CD14-positive monocyte (primary cell): Measurements from ENCODE around the gene NPW. TPM values are rescaled to one million over a fixed set of nuclear protein-coding genes. Genes with fewer than 3 reads are reported as not detected.

Experiments used
- DNase-seq, 3 donors: peaks; one replicate each; pipeline ENCODE4 v3.0.0-alpha.2; 2011 to 2022
- H2AFZ ChIP-seq: 2 replicates; pipeline ENCODE4 v1.6.0; 2012; ENCODE audit warnings: mild to moderate bottlenecking, low read depth, low read length, inconsistent platforms; ENCODE audit not compliant: insufficient read depth, poor library complexity, severe bottlenecking
- H3K27ac ChIP-seq, 2 donors: 1 replicate in 1 of 2; 2 replicates in 1 of 2; pipeline ENCODE4 v1.5.1; 2012 to 2013; ENCODE audit warnings: low read length in 2 of 2, control low read depth in 1 of 2, inconsistent platforms in 1 of 2, low read depth in 1 of 2, mild to moderate bottlenecking in 1 of 2
- H3K27me3 ChIP-seq, 2 donors: one replicate each; pipeline versions ENCODE4 v1.6.0 to v1.6.1; 2011 to 2013; ENCODE audit warnings: low read length in 2 of 2; ENCODE audit not compliant: control insufficient read depth in 2 of 2, insufficient read depth in 2 of 2
- H3K36me3 ChIP-seq, 2 donors: replicated peaks in 1 of 2; 1 replicate in 1 of 2; 2 replicates in 1 of 2; pipeline versions ENCODE4 v1.5.1 to v1.6.1; 2012 to 2013; ENCODE audit warnings: low read length in 2 of 2, control low read depth in 1 of 2, inconsistent platforms in 1 of 2, mild to moderate bottlenecking in 1 of 2; ENCODE audit not compliant: insufficient read depth in 2 of 2, control insufficient read depth in 1 of 2
- H3K4me1 ChIP-seq, 2 donors: 1 replicate in 1 of 2; 2 replicates in 1 of 2; pipeline versions ENCODE4 v1.5.1 to v1.6.1; 2012 to 2013; ENCODE audit warnings: low read length in 2 of 2, control low read depth in 1 of 2, inconsistent platforms in 1 of 2, mild to moderate bottlenecking in 1 of 2, moderate library complexity in 1 of 2; ENCODE audit not compliant: insufficient read depth in 2 of 2, control insufficient read depth in 1 of 2
- H3K4me2 ChIP-seq: replicated peaks from 2 replicates; pipeline ENCODE3; 2012; ENCODE audit warnings: low read length, moderate library complexity, mild to moderate bottlenecking; ENCODE audit not compliant: poor library complexity, severe bottlenecking; ENCODE audit errors: extremely low read depth
- H3K4me3 ChIP-seq, 3 experiments: fragments of 200-600 bp in 1 of 3; sonication (generic) in 1 of 3; replicated peaks in 1 of 3; 1 replicate in 2 of 3; 2 replicates in 1 of 3; pipeline ENCODE4 v1.5.1; 2011 to 2013; ENCODE audit warnings: low read length in 3 of 3, mild to moderate bottlenecking in 3 of 3, control low read depth in 2 of 3, low read depth in 2 of 3, inconsistent platforms in 1 of 3, moderate library complexity in 1 of 3
- H3K79me2 ChIP-seq: 2 replicates; pipeline ENCODE4 v1.6.0; 2012; ENCODE audit warnings: mild to moderate bottlenecking, control low read depth, inconsistent platforms, low read length, moderate library complexity; ENCODE audit not compliant: insufficient read depth
- H3K9ac ChIP-seq: 2 replicates; pipeline ENCODE4 v1.6.0; 2017; ENCODE audit warnings: low read length, mild to moderate bottlenecking; ENCODE audit not compliant: insufficient read depth, poor library complexity, severe bottlenecking
- H3K9me3 ChIP-seq, 2 donors: replicated peaks in 1 of 2; 1 replicate in 1 of 2; 2 replicates in 1 of 2; pipeline versions ENCODE4 v1.5.1 to v1.6.1; 2012 to 2013; ENCODE audit warnings: low read length in 2 of 2, control low read depth in 1 of 2; ENCODE audit not compliant: control insufficient read depth in 1 of 2, insufficient read depth in 1 of 2
- H4K20me1 ChIP-seq: 2 replicates; pipeline ENCODE4 v1.6.0; 2012; ENCODE audit warnings: mild to moderate bottlenecking, low read length, control low read depth, moderate library complexity; ENCODE audit not compliant: insufficient read depth
- H3K27ac Mint-ChIP-seq, 7 donors: one replicate each; pipeline ENCODE4 v1.8.0; 2020; ENCODE audit warnings: mild to moderate bottlenecking in 7 of 7, mixed read lengths in 7 of 7, moderate library complexity in 6 of 7, inconsistent platforms in 2 of 7
- H3K27me3 Mint-ChIP-seq, 3 donors: one replicate each; pipeline ENCODE4 v1.8.0; 2021 to 2022; ENCODE audit warnings: low read depth in 3 of 3, mild to moderate bottlenecking in 3 of 3, mixed read lengths in 3 of 3, moderate library complexity in 3 of 3, inconsistent platforms in 1 of 3
- H3K36me3 Mint-ChIP-seq, 2 donors: one replicate each; pipeline ENCODE4 v1.8.0; 2020; ENCODE audit warnings: mixed read lengths in 2 of 2, inconsistent platforms in 1 of 2, mild to moderate bottlenecking in 1 of 2
- H3K4me1 Mint-ChIP-seq: one replicate; pipeline ENCODE4 v1.8.0; 2020; ENCODE audit warnings: mild to moderate bottlenecking, mixed read lengths
- H3K4me3 Mint-ChIP-seq, 2 donors: one replicate each; pipeline ENCODE4 v1.8.0; 2020; ENCODE audit warnings: mild to moderate bottlenecking in 2 of 2, mixed read lengths in 2 of 2, moderate library complexity in 1 of 2
- H3K9me3 Mint-ChIP-seq, 7 donors: one replicate each; pipeline ENCODE4 v1.8.0; 2020 to 2022; ENCODE audit warnings: mixed read lengths in 7 of 7, mild to moderate bottlenecking in 6 of 7, moderate library complexity in 6 of 7, inconsistent platforms in 2 of 7
- WGBS: methylation state at CpG from one replicate; pipeline ENCODE4 v1.1.5; 2013; ENCODE audit warnings: missing lambda C conversion rate; ENCODE audit not compliant: insufficient coverage; 5-methylcytosine and 5-hydroxymethylcytosine counted together
- intact Hi-C, 2 donors: fragments of 100-400 bp; cut with micrococcal nuclease; formaldehyde crosslinking; loops; one replicate each; pipeline versions ENCODE4 v1.15.0 to v1.15.1; 2023
- polyA plus RNA-seq, 3 donors: library from polyadenylated mRNA; depleted of rRNA in 1 of 3; unstranded in 2 of 3; stranded (reverse) in 1 of 3; fragments of 300-500 nt in 2 of 3; fragments of >200 nt in 1 of 3; fragmentation: Illumina TruSeq in 2 of 3; gene quantifications; 1 replicate in 2 of 3; 2 replicates in 1 of 3; pipeline ENCODE4 v1.2.3, GENCODE V29; 2012 to 2021
- TF ChIP-seq, protein P1 (sequence below): fragments of 200-600 bp; IDR thresholded peaks from one replicate; pipeline ENCODE4 v1.8.0; 2022; ENCODE audit warnings: antibody characterized with exemption, mild to moderate bottlenecking

The NPW gene
- polyA plus RNA-seq, 3 donors = not detected

- Mint-ChIP-seq H3K4me3 (no peak overlapping the region), H3K4me1 (peaks cover 1% of the 10 kb centered on the region), H3K9me3 (peaks cover 0 to 3% (median 0%) of the 10 kb centered on the region in 7 donors), H3K27ac (no peak overlapping the region), H3K36me3 (peaks cover 47 to 57% of the 10 kb centered on the region in 2 donors), H3K27me3 (peaks cover 0 to 9% (median 6%) of the 10 kb centered on the region in 3 donors)
- WGBS = 89% methylated on average over 22 of the region's 26 CpGs
- DNase-seq = no peak
- H3K36me3 ChIP-seq = peaks cover 46 to 60% of the 10 kb centered on the region in 2 donors
- H3K79me2 ChIP-seq = no peaks in the 10 kb centered on the region
- no peak overlapping the region for H2AFZ ChIP-seq
- H3K27ac ChIP-seq = no peak overlapping the region
- H3K4me2 ChIP-seq = no peak overlapping the region
- H4K20me1 ChIP-seq = peaks cover 7% of the 10 kb centered on the region
- no peak overlapping the region for H3K4me3 ChIP-seq
- TF ChIP-seq, protein P1, sequence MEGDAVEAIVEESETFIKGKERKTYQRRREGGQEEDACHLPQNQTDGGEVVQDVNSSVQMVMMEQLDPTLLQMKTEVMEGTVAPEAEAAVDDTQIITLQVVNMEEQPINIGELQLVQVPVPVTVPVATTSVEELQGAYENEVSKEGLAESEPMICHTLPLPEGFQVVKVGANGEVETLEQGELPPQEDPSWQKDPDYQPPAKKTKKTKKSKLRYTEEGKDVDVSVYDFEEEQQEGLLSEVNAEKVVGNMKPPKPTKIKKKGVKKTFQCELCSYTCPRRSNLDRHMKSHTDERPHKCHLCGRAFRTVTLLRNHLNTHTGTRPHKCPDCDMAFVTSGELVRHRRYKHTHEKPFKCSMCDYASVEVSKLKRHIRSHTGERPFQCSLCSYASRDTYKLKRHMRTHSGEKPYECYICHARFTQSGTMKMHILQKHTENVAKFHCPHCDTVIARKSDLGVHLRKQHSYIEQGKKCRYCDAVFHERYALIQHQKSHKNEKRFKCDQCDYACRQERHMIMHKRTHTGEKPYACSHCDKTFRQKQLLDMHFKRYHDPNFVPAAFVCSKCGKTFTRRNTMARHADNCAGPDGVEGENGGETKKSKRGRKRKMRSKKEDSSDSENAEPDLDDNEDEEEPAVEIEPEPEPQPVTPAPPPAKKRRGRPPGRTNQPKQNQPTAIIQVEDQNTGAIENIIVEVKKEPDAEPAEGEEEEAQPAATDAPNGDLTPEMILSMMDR = no peak
- intact Hi-C loops = no loop called here
- H3K4me1 ChIP-seq = no peaks in the 10 kb centered on the region
- no peak overlapping the region for H3K9ac ChIP-seq
- H3K27me3 ChIP-seq = no peaks in the 10 kb centered on the region
- H3K9me3 ChIP-seq = peaks cover 0 to 4% of the 10 kb centered on the region in 2 donors
Observed at GRCh38 chr16:1997494-1998359, 21.9 kb upstream of the NPW start.

GRCh38 chr16:1998360-1998835, 21.2 kb upstream of the NPW start:
- intact Hi-C loops = no loop called here
- peaks cover 52 to 67% of the 10 kb centered on the region in 2 donors for H3K36me3 ChIP-seq

More at GRCh38 chr16:1998360-1998835, 21.2 kb upstream of the NPW start:
- Mint-ChIP-seq H3K4me3 (no peak overlapping the region), H3K27ac (no peak overlapping the region), H3K4me1 (peaks cover 1% of the 10 kb centered on the region), H3K27me3 (peaks cover 0 to 4% (median 0%) of the 10 kb centered on the region in 3 donors), H3K36me3 (peaks cover 47 to 59% of the 10 kb centered on the region in 2 donors), H3K9me3 (peaks cover 0 to 1% (median 0%) of the 10 kb centered on the region in 7 donors)
- TF ChIP-seq, protein P1 = no peak
- H3K4me3 ChIP-seq = no peak overlapping the region
- H3K27ac ChIP-seq = no peak overlapping the region
- H3K79me2 ChIP-seq = peaks cover 2% of the 10 kb centered on the region
- no peak overlapping the region for H2AFZ ChIP-seq
- no peaks in the 10 kb centered on the region for H3K27me3 ChIP-seq
- WGBS = 96% methylated on average over 24 of the region's 27 CpGs
- no peaks in the 10 kb centered on the region for H3K4me1 ChIP-seq
- no peak overlapping the region for H3K9ac ChIP-seq
- peaks cover 14% of the 10 kb centered on the region for H4K20me1 ChIP-seq
- no peaks in the 10 kb centered on the region for H3K9me3 ChIP-seq
- H3K4me2 ChIP-seq = no peak overlapping the region
- no peak for DNase-seq
